ENCODE results near the gene STAMBPL1. TPM values are rescaled to one million over a fixed set of nuclear protein-coding genes. Genes with fewer than 3 reads are reported as not detected.
A peak's percentile ranks its signal among the peaks of the same experiment; 100 is the strongest.
"Not testable (repeated sequence)": the region's sequence is repeated elsewhere in the genome, so short reads cannot be mapped to it uniquely, and the experiment has no call there.

The STAMBPL1 gene
- 14.6 TPM for polyA plus RNA-seq (2012; ENCODE audit: low read depth, missing spikeins)

DNA sequence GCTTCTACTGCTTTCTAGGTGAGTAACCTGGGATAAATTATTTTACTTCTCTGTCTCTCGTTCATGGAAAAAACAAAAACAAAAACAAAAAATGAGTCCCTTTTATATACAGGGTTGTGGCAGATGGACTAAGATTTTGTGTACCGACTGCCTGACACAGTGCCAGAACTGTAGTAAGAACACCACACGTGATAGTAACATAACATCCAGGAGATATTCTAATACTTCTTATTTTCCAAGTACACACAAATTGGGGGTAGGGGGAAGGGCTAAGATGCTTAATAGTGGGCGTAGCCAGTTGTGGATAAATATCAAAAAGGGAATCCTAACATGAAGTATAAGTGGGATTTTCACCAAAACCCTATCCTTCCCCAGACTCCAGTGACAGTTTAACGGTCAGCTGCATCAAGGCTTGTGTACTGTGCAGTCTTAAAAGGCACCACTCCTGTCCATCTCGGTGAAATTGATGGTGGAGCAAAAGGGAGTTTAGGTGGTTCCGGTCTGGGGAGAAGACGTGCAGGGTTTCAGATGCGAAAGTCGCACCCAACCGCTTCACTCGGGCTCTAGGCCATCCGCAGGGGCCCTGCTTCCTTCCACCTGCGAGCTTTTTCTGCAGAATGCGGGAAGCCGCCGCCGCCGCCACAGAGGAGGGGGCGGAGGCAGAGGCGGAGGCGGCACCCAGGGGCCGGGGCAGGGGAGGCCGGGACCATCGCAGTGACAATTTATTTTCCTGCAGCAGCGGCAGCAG, at the start of gene STAMBPL1:
Gene STAMBPL1 (plus strand): TSS at position 712 of the 748 bp plus-strand sequence. CDS start 21,464 bp downstream, outside the sequence.
- TF ChIP-seq POLR2A (IDR thresholded peaks at IDR 0.05; ENCODE audit: low read depth, low read length) (0 out of 2 replicates have a peak, but pooled peaks have one; percentile 11), SPI1 (IDR thresholded peaks at IDR 0.05; ENCODE audit: low read depth, low read length) (no peak), TAF1 (IDR thresholded peaks at IDR 0.05; ENCODE audit: low read depth, low read length) (peak; percentile 48; the same call in 1 of the 2 replicates), POU2F2 (IDR thresholded peaks at IDR 0.05; ENCODE audit: low read depth, low read length) (peak; percentile 62; the same call in 1 of the 2 replicates)
- FAIRE-seq (no peak), DNase-seq (ENCODE audit: insufficient read length, low spot score) (peak; percentile 37)

DNA sequence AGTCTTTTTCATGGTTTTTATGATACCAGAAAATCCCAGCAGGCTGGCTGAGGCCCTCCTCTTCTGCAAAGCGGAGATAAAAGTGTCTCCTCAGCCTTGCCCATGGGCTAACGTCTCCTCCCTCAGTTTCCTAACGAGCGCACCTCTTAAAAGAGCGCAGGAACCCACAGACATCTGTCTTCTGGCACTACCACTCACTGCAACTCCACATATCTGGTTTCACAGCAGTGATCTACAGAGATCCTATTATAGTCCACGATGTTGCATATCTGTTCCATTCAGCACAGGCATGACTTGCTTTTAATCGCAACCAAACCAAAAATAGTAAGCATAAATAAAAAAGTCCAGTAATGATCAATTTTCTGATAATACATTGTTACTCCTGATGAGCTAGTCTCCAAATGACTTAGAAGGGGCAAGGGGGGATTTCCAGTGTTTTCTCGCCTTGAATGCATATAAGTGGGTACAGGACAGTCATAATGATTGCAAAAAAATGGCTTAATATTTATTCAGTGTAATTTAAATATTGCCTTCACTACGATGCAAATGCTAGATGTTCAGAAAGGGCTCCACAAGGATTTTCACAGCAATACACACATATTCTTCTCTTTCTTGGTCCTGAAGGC, 49.3 kb upstream of the STAMBPL1 start:
- DNase-seq (ENCODE audit: insufficient read length, low spot score) (no peak), FAIRE-seq (peak; percentile 59)
- no peak for TF ChIP-seq SPI1 (IDR thresholded peaks at IDR 0.05; ENCODE audit: low read depth, low read length)
- no peak for TF ChIP-seq POLR2AphosphoS5 (IDR thresholded peaks at IDR 0.05; ENCODE audit: low read depth, low read length)
- TF ChIP-seq POU2F2 (IDR thresholded peaks at IDR 0.05; ENCODE audit: low read depth, low read length): no peak
- TF ChIP-seq PAX5 (IDR thresholded peaks at IDR 0.05; ENCODE audit: insufficient read depth, low read length, severe bottlenecking): no peak
- TF ChIP-seq TAF1 (IDR thresholded peaks at IDR 0.05; ENCODE audit: low read depth, low read length): no peak
- TF ChIP-seq POLR2A (IDR thresholded peaks at IDR 0.05; ENCODE audit: low read depth, low read length): no peak

DNA sequence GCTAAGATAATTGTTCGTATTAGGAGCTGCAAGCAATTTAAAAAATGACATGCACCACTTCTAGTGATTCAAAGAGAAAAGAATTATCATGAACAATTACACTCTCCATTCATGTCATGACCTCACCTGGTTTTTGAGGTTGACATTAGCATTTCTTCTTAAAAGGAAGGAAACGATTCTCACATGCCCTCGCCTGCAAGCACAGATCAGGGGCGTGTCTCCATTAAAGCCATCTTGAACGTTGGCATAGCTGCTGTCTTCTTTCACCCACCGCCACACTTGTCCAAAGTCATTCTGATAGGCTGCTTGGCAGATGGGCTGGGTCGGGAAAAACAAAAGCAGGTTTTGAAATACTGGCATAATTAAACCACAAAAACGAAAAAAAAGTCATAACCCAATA, 48.3 kb upstream of the STAMBPL1 start:
- FAIRE-seq (no peak), DNase-seq (ENCODE audit: insufficient read length, low spot score) (no peak)
- TF ChIP-seq TAF1 (IDR thresholded peaks at IDR 0.05; ENCODE audit: low read depth, low read length): no peak
- no peak for TF ChIP-seq PAX5 (IDR thresholded peaks at IDR 0.05; ENCODE audit: insufficient read depth, low read length, severe bottlenecking)
- TF ChIP-seq POLR2A (IDR thresholded peaks at IDR 0.05; ENCODE audit: low read depth, low read length): no peak
- no peak for TF ChIP-seq SPI1 (IDR thresholded peaks at IDR 0.05; ENCODE audit: low read depth, low read length)
- no peak for TF ChIP-seq POLR2AphosphoS5 (IDR thresholded peaks at IDR 0.05; ENCODE audit: low read depth, low read length)
- no peak for TF ChIP-seq POU2F2 (IDR thresholded peaks at IDR 0.05; ENCODE audit: low read depth, low read length)

DNA sequence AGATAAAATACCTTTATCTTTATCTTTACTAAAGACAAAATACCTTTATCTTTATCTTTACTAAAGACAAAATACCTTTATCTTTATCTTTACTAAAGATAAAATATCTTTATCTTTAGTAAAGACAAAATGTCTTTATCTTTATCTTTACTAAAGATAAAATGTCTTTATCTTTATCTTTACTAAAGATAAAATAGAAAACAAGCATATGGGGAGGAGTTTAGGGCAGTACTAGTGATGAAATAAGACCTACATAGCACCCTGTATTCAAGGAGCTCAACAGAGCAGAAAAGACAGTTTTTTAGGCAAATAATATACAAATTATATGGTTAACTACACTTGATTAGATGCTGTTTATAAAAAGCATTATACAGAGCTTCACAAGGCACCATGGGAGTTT, 47.7 kb upstream of the STAMBPL1 start:
- TF ChIP-seq PAX5 (IDR thresholded peaks at IDR 0.05; ENCODE audit: insufficient read depth, low read length, severe bottlenecking): no peak
- no peak for FAIRE-seq
- DNase-seq (ENCODE audit: insufficient read length, low spot score): no peak

DNA sequence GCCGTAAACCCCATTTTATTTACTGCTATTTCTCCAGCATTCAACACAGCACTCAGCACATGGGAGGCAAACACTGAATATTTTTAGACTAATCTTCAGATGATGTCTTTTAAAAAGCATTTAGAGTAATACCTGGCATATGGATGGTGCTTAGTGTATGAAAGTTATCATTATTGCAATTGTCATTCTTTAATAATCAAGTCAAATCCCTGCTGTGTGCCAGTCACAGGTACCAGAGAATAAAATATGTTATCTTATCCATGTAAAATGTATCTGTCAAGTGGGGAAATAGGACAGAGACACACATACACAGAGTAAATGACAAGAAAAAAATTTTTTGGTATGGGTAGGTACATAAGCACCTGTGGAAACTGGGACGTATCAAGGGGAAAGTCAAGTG, 46.9 kb upstream of the STAMBPL1 start:
- TF ChIP-seq POLR2AphosphoS5 (IDR thresholded peaks at IDR 0.05; ENCODE audit: low read depth, low read length) (no peak), SPI1 (IDR thresholded peaks at IDR 0.05; ENCODE audit: low read depth, low read length) (no peak), TAF1 (IDR thresholded peaks at IDR 0.05; ENCODE audit: low read depth, low read length) (no peak), POLR2A (IDR thresholded peaks at IDR 0.05; ENCODE audit: low read depth, low read length) (no peak), POU2F2 (IDR thresholded peaks at IDR 0.05; ENCODE audit: low read depth, low read length) (no peak), PAX5 (IDR thresholded peaks at IDR 0.05; ENCODE audit: insufficient read depth, low read length, severe bottlenecking) (no peak)
- DNase-seq (ENCODE audit: insufficient read length, low spot score) (no peak), FAIRE-seq (peak; percentile 16)

DNA sequence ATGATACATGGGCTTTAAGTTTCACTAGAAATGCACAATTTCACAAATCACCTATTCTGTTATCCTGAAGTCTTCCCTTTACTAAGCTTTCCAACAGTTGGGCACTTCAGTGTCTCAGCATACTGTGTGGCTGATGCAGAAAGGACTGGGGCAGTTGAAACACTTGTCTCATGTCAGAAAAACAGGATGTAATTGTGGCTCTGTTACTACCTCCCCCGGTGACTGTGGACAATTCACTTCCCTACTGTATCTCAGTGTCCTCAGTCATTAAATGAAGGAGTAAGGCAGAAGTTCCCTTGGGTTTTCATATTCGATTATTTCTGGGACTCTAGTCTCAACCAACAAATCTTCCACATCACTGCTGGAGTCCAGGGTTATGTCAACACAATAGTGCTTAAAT, 46.3 kb upstream of the STAMBPL1 start:
- DNase-seq (ENCODE audit: insufficient read length, low spot score) (no peak), FAIRE-seq (peak; percentile 65)
- TF ChIP-seq POU2F2 (IDR thresholded peaks at IDR 0.05; ENCODE audit: low read depth, low read length): no peak
- TF ChIP-seq SPI1 (IDR thresholded peaks at IDR 0.05; ENCODE audit: low read depth, low read length): peak; percentile 38; the same call in 1 of the 2 replicates

DNA sequence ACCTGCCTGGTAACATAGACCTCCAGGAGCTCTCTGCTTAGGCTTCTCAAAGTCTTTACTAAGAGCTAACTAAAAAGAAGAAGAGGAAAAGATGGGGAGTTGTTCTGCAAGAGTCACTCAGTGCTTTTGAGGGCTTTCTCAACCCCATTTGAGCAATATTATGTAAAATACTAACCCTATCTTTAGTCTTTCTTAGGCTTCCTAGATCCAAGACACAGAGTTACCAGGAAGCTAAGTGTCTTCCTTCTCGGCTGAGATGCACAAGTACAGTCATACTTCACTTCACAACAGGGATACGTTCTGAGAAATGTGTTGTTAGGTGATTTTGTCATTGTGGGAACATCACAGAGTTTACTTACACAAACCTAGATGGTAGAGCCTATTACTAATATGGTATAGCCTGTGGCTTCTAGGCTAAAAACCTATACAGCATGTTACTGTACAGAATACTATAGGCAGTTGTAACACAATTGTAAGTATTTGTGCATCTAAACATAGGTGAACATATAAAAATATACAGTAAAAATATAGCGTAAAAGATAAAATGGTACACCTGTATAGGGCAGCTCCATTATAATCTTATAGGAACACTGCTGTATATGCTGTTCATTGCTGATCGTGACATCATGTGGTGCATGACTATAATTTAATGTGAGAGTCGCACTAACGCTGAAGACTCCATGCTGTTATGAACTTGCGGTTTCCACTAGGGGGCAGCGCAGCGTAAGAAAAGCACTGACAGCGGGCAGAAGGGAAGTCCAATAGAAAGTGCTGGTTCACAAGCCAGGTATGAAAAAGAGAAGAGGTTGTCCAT, 44.7 kb upstream of the STAMBPL1 start:
- peak; percentile 10 for DNase-seq (ENCODE audit: insufficient read length, low spot score)
- FAIRE-seq: peak; percentile 96
- TF ChIP-seq POU2F2 (IDR thresholded peaks at IDR 0.05; ENCODE audit: low read depth, low read length): no peak
- TF ChIP-seq SPI1 (IDR thresholded peaks at IDR 0.05; ENCODE audit: low read depth, low read length): peak; percentile 70

DNA sequence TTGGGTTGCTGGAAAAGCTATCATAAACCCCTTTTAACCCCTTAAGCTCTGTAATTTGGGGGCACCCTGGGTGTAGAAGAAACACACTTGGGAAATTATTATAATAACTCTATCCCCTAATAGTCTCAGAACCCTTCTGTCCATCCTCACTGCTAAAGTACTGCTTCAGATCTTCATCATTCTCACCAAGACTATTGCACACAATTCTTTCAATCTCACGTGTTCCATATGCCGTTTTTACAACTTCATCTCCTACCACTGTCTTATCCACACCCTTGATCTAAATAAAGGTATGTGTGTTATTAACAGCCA, 44.2 kb upstream of the STAMBPL1 start:
- TF ChIP-seq TAF1 (IDR thresholded peaks at IDR 0.05; ENCODE audit: low read depth, low read length) (no peak), POLR2A (IDR thresholded peaks at IDR 0.05; ENCODE audit: low read depth, low read length) (no peak), SPI1 (IDR thresholded peaks at IDR 0.05; ENCODE audit: low read depth, low read length) (no peak), POU2F2 (IDR thresholded peaks at IDR 0.05; ENCODE audit: low read depth, low read length) (no peak), POLR2AphosphoS5 (IDR thresholded peaks at IDR 0.05; ENCODE audit: low read depth, low read length) (no peak), PAX5 (IDR thresholded peaks at IDR 0.05; ENCODE audit: insufficient read depth, low read length, severe bottlenecking) (no peak)
- DNase-seq (ENCODE audit: insufficient read length, low spot score): no peak
- FAIRE-seq: no peak

DNA sequence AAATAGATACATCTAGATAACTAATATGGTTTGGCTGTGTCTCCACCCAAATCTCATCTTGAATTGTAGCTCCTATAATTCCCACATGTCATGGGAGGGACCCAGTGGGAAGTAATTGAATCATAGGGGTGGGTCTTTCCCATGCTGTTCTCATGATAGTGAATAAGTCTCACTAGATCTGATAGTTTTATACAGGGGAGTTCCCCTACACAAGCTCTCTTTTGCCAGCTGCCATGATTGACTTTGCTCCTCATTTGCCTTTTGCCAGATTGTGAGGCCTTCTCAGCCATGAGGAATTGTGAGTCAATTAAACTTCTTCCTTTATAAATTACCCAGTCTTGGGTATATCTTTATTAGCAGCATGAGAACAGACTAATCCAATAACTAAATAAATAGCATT, 42.4 kb upstream of the STAMBPL1 start:
- FAIRE-seq: not testable (repeated sequence)

DNA sequence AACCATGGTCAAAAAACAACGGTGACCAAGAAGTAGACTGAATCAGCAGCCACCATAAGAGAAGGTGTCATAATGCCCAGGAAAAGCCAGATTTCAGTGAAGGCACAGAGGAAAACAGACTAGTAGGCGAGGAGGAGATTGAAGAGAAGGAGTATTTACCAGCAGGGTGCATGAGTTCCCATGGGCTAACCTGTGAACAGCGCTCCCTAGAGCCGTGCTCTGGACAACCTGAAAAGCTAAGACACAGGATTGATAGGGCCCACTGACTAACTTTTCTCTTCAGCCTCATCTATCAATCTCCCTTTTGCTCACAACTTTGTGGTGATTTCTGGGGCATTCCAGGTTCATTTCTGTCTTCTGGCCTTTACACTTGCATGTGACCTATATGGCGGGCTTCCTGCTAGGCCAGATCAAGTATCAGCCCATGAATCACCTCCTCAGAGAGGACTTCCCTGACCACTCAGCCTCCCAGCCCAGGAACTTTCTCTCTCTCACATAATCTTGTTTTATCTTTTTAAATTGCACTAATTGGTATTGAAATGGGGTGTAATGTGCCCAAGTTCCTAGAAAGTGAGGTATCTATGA, 41.2 kb upstream of the STAMBPL1 start:
- DNase-seq (ENCODE audit: insufficient read length, low spot score) (no peak), FAIRE-seq (no peak)
- TF ChIP-seq SPI1 (IDR thresholded peaks at IDR 0.05; ENCODE audit: low read depth, low read length): no peak

More for the DNA sequence above, 42.4 kb upstream of the STAMBPL1 start:
- DNase-seq (ENCODE audit: insufficient read length, low spot score): not testable (repeated sequence)

All from GM12891 (cell line).